ENCODE results near the gene ATAD3B. TPM values are rescaled to one million over a fixed set of nuclear protein-coding genes. Genes with fewer than 3 reads are reported as not detected.

The ATAD3B gene
- total and polyA plus RNA-seq, 2 of the 13 experiments (the other 11 are each of a cell fraction or from before 2014, with no cell fraction given) = 9.6 to 31.1 TPM

DNA sequence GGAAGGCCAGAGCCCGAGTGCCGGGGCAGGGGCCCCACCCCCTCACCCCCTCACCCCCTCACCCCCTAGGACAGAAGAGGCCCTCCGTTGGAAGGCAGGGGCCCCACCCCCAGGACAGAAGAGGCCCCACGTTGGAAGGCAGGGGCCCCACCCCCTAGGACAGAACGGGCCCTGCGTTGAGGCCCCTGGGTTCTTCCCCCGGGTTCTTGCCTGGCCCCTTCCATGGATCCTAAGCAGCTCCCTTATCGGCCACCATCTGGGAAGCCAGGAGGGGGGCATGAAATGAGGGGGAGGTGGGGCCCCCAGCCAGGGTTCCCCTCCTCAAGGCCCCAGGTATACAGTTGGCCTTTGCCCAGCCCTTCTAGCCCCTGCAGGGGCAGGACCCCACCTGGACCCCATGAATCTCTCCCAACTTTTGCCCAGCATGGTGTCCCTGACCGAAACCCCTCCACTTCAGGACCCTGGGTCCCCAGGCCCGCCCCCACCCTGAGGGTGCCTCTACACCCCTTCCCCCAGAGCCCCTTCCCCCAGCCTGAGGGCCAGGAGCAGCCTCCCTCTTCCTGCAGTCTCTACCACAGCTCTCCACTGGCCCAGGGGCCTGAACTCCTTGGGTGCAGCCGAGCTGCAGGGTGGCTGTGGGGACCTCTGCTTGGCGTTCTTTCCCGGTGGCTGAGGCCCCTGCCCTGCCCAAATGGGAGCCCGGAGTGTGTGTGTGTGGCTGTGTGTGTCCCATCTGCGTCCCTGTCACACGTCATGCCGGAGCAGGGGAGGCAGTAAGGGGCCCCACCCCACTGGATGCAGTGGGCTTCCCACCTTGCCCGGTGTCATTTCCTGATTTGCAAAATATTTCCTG lies 40.3 kb upstream of the ATAD3B start (continued):
- TF ChIP-seq MED13 (CRISPR knock-in tag; IDR thresholded peaks at IDR 0.05) (no peak), ELF1 (CRISPR knock-in tag; IDR thresholded peaks at IDR 0.05) (no peak), ZNF790 (CRISPR knock-in tag; IDR thresholded peaks at IDR 0.05; ENCODE audit: borderline replicate concordance) (0 out of 2 replicates have a peak, but pooled peaks have one; percentile 64), ARNT2 (CRISPR knock-in tag; IDR thresholded peaks at IDR 0.05; ENCODE audit: low read depth) (0 out of 2 replicates have a peak, but pooled peaks have one; percentile 58), ZKSCAN5 (CRISPR knock-in tag; IDR thresholded peaks at IDR 0.05) (no peak), ZNF572 (CRISPR knock-in tag; IDR thresholded peaks at IDR 0.05) (no peak), SIX4 (CRISPR knock-in tag; IDR thresholded peaks at IDR 0.05) (no peak), SMAD1 (CRISPR knock-in tag; IDR thresholded peaks at IDR 0.05; ENCODE audit: borderline replicate concordance, low read depth) (no peak), REPIN1 (CRISPR knock-in tag; IDR thresholded peaks at IDR 0.05; ENCODE audit: borderline replicate concordance, low read depth) (no peak), MAZ (IDR thresholded peaks at IDR 0.05; ENCODE audit: borderline replicate concordance, low read depth, low read length) (no peak), MAZ (CRISPR knock-in tag; IDR thresholded peaks at IDR 0.05; ENCODE audit: low read depth) (no peak), ELF3 (CRISPR knock-in tag; IDR thresholded peaks at IDR 0.05) (no peak), TIGD3 (CRISPR knock-in tag; IDR thresholded peaks at IDR 0.05; ENCODE audit: borderline replicate concordance) (0 out of 2 replicates have a peak, but pooled peaks have one; percentile 13), CREBL2 (CRISPR knock-in tag; IDR thresholded peaks at IDR 0.05; ENCODE audit: borderline replicate concordance) (no peak), KMT2B (CRISPR knock-in tag; IDR thresholded peaks at IDR 0.05) (no peak), ZZZ3 (CRISPR knock-in tag; IDR thresholded peaks at IDR 0.05; ENCODE audit: borderline replicate concordance) (no peak), ZBTB26 (CRISPR knock-in tag; IDR thresholded peaks at IDR 0.05; ENCODE audit: borderline replicate concordance) (no peak), ZNF367 (CRISPR knock-in tag; IDR thresholded peaks at IDR 0.05; ENCODE audit: borderline replicate concordance) (no peak), ZNF772 (CRISPR knock-in tag; IDR thresholded peaks at IDR 0.05) (no peak), ATF5 (CRISPR knock-in tag; IDR thresholded peaks at IDR 0.05; ENCODE audit: low read depth) (peak; percentile 21; the same call in 1 of the 2 replicates)
- TF ChIP-seq, protein P1, sequence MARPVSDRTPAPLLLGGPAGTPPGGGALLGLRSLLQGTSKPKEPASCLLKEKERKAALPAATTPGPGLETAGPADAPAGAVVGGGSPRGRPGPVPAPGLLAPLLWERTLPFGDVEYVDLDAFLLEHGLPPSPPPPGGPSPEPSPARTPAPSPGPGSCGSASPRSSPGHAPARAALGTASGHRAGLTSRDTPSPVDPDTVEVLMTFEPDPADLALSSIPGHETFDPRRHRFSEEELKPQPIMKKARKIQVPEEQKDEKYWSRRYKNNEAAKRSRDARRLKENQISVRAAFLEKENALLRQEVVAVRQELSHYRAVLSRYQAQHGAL (CRISPR knock-in tag; IDR thresholded peaks at IDR 0.05; ENCODE audit: not compliant biosample characterization) = no peak
- TF ChIP-seq, protein P2, sequence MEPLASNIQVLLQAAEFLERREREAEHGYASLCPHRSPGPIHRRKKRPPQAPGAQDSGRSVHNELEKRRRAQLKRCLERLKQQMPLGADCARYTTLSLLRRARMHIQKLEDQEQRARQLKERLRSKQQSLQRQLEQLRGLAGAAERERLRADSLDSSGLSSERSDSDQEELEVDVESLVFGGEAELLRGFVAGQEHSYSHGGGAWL (CRISPR knock-in tag; IDR thresholded peaks at IDR 0.05) = no peak
- TF ChIP-seq, protein P3, sequence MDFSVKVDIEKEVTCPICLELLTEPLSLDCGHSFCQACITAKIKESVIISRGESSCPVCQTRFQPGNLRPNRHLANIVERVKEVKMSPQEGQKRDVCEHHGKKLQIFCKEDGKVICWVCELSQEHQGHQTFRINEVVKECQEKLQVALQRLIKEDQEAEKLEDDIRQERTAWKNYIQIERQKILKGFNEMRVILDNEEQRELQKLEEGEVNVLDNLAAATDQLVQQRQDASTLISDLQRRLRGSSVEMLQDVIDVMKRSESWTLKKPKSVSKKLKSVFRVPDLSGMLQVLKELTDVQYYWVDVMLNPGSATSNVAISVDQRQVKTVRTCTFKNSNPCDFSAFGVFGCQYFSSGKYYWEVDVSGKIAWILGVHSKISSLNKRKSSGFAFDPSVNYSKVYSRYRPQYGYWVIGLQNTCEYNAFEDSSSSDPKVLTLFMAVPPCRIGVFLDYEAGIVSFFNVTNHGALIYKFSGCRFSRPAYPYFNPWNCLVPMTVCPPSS (IDR thresholded peaks at IDR 0.05) = no peak
